22Rv1 (cell line): ENCODE results near the gene MAP1LC3B.

Experiments
- H3K27ac ChIP-seq: fragments of 450-650 bp; 2 replicates; pipeline ENCODE4 v1.5.1; 2017
- ZFX ChIP-seq: fragments of 450-650 bp; IDR thresholded peaks from 2 replicates; pipeline ENCODE4 v1.6.1; 2017; ENCODE audit warnings: antibody characterized with exemption, borderline replicate concordance
- TF ChIP-seq, protein P1 (sequence below): fragments of 450-650 bp; IDR thresholded peaks from 2 replicates; pipeline ENCODE4 v1.5.1; 2017; ENCODE audit warnings: mild to moderate bottlenecking

MAP1LC3B gene

DNA sequence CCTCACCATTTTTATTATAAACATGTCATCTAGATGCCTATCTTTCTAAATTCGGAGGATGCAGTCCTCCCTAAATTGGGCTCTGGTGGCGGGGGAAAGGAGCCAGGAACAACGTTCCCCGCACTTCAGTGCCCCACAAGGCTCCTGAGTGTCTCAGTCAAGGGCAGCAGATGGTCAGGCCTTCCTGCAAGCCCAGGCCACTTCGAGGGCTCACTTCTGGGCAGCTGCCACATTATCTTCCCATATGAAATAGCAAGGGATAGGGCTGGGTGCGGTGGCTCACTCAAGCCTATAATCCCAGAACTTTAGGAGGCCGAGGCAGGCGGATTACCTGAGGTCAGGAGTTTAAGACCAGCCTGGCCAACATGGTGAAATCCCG is 40.8 kb upstream of the MAP1LC3B start:
- TF ChIP-seq ZFX = no peak
- TF ChIP-seq, protein P1, sequence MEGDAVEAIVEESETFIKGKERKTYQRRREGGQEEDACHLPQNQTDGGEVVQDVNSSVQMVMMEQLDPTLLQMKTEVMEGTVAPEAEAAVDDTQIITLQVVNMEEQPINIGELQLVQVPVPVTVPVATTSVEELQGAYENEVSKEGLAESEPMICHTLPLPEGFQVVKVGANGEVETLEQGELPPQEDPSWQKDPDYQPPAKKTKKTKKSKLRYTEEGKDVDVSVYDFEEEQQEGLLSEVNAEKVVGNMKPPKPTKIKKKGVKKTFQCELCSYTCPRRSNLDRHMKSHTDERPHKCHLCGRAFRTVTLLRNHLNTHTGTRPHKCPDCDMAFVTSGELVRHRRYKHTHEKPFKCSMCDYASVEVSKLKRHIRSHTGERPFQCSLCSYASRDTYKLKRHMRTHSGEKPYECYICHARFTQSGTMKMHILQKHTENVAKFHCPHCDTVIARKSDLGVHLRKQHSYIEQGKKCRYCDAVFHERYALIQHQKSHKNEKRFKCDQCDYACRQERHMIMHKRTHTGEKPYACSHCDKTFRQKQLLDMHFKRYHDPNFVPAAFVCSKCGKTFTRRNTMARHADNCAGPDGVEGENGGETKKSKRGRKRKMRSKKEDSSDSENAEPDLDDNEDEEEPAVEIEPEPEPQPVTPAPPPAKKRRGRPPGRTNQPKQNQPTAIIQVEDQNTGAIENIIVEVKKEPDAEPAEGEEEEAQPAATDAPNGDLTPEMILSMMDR = no peak
- no peak overlapping the region for H3K27ac ChIP-seq

DNA sequence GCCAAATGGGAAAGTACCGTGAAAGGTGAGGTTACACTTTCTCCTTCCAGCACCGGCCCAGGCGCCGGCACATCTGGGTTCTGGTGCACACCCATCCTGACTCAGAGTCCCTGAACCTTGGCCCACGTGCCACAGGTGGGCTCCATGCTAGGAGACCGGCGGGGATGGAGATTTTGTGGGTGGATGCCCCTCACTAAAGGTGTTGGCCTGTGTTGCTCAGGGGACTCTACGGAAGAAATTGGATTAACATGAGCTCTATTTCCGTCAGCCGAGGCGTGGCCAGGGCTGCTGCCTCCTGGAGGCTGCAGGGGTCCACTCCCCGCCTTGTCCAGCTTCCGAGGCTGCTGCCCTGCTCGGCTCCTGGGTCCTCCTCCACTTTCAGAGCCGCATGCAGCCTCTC is 39.3 kb upstream of the MAP1LC3B start:
- no peak overlapping the region for H3K27ac ChIP-seq
- TF ChIP-seq, protein P1 = no peak
- TF ChIP-seq ZFX = no peak

DNA sequence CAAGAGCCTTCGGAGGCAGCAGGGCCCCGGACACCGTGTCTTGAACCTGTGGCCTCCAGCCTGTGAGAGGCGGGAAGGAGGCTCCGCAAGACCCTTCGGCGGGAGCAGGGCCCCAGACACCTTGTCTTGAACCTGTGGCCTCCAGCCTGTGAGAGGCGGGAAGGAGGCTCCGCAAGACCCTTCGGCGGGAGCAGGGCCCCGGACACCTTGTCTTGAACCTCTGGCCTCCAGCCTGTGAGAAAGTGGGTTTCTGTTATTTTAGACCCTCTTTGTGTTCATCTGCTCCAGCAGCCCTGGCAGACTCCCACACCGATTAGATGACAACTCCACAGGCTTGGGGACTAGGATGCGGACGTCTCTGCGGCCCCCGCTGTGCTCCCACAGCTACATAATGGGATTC is 38.5 kb upstream of the MAP1LC3B start:
- H3K27ac ChIP-seq = no peak overlapping the region
- TF ChIP-seq, protein P1 = no peak
- TF ChIP-seq ZFX = no peak

DNA sequence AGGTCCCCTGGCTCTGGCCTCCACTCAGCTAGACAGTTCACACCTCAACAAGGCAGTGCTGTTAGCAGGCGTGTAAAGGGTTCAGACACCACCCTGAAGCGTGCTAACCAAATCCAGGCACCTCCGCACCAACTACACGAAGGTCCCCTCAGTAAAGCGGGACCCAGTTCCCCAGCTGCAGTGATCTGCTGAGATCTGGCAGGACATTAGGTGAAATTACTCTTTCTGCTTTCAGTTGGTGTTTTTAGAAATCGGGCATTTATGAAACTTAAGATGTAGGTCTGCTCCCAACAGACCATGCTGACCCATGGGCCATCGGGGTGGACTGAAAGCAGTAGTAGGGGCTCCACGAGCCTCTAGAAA is 35.7 kb upstream of the MAP1LC3B start:
- H3K27ac ChIP-seq = no peak overlapping the region

DNA sequence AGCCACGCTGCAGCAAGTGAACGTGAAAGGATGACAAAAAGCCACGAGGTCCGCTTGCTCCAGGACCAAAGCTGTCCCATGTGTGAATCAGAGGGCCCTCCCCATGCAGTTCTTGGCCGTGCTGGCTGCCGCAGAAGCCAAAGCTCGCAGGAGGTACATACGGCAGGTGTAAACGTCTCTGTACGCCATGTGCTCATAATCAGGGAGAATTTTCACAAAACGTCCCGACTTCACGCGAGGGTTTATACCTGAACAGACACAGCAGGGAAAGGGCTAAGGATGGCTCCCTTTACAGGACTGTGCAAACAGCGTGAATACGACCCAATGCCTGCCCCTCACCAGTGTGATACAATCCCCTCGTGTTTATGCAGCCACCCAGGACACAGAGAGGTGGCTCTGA is 33.9 kb upstream of the MAP1LC3B start:
- no peak overlapping the region for H3K27ac ChIP-seq
- TF ChIP-seq, protein P1 = no peak

More for the DNA sequence above, 35.7 kb upstream of the MAP1LC3B start:
- TF ChIP-seq, protein P1 = no peak
- no peak for TF ChIP-seq ZFX

DNA sequence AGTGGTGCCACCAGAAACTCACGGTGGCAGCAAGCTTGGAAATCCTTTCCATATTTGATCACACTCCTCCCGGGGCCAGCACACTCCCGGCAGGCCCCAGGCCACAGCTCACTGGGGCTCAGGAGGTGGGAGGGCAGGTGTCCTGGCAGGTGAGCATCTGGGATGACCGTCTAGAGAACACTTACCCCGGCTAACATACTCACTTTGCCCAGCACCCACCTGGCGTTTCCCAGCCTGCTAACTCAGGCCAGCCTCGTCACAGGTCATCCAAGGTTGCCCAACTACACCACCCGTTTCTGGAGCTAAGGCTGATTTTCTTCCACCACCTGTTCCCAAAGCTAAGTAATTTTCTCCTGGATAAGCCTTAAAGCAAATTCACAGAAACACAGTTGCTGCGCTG is 33.4 kb upstream of the MAP1LC3B start:
- no peak for TF ChIP-seq ZFX
- TF ChIP-seq, protein P1 = no peak
- no peak overlapping the region for H3K27ac ChIP-seq

DNA sequence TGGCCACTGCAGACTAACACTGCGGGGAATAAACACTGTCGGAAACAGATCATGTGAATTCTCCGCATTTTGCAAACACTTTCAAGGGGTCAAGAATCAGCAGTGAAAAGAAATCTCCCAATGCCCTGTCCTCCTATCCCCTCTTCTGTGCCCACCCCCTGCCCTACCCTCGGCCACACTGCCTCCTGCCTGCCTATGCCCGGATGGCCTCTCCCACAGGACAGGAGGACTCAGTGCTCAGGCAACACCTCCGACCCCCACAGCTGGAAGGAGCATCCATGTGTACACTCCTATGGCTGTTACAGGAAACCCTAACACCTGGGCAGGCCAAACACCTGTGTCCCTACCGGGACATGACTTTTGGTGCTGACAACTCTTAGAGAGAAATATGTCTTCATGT is 33.0 kb upstream of the MAP1LC3B start:
- TF ChIP-seq, protein P1 = no peak
- no peak for TF ChIP-seq ZFX
- no peak overlapping the region for H3K27ac ChIP-seq
